HG03342 (cell line): ENCODE measurements around the gene KCNQ1.

Experiments used
- ATAC-seq: cut with Tn5 transposase; IDR thresholded peaks from one replicate; pipeline ENCODE4 v1.9.1; 2021; ENCODE audit warnings: mild to moderate bottlenecking, moderate library complexity; ENCODE audit not compliant: unreplicated experiment

Gene KCNQ1

DNA sequence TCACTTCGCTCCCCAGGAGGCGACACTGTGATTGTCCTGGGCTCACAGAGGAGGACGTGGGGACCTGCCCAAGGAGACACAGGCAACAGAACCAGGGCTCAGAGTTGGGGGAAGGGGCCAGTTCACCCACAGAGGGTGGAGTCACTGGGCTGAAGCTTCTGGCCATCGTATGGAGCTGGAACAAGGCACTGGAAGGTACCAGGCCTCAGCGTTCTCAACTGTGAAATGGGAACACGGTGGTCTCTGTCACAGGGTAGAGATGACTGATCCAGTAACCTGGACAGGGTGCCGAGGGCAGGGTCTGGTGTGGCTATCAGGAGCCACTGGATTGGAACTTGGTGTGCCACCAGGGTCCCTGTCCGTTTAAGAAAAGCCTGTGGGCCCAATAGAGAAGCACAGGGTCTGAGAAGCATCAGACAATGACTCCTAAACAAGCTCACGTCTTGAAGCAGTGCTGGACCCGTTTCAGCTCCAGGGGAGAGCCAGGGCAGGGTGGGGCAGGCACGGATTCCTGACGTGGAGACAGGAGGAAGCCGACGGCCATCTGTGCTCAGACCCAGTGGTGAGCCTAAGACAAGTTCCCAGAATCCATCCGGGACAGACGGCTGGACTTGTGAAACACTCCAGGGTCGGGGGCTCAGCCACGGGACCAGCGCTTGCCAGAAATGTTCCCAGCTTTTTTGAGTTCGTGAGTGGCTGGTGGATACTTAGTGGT lies 280.0 kb downstream of the KCNQ1 start:
- ATAC-seq, result no peak

DNA sequence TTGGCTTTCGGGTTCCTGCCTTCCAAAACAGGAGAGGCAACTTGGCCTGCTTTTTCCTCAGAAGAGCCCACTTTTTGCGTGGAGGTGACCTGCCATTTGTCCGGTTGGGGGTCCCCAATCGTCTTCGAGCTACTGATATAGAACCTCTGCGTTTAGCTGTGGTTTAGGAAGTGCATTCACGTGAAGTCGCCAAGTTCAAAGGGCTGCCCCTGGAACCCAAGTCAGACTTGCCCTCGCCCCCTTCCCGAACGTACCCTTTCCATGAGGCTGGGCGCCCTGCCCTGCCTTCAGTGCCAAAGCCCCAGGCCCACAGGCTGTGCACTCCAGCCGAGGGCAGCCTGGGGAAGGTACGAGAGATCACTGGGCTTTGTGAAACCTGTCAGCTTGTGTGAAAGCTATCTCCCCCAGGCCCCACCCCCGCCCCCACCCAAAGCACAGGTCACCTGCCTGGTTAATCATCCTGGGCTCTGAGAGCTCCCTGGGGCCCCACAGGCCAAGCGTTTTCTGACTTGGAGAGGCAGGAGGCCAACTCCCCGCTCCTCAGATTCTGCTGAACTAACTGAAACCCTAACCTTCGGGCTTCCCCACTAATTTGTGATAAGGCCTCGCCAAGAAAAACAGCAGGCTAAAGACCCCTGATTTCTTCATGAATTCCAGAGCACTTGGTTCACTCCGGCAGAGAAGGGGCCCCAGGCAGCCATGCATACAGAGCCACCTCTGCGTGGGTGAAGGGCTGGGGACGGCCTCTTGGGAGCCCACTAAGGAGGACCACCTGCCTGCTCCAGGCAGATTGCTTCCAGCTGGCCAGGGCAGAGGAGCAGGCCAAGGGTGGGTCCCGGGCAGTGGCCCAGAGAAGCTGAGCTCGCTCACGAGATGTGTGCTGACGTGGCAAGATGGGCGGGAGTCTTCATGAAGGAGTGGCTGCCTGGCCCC lies 280.8 kb downstream of the KCNQ1 start:
- ATAC-seq, result no peak

- no peak for ATAC-seq
Measured at GRCh38 chr11:2726964-2727363, 282.2 kb downstream of the KCNQ1 start.

DNA sequence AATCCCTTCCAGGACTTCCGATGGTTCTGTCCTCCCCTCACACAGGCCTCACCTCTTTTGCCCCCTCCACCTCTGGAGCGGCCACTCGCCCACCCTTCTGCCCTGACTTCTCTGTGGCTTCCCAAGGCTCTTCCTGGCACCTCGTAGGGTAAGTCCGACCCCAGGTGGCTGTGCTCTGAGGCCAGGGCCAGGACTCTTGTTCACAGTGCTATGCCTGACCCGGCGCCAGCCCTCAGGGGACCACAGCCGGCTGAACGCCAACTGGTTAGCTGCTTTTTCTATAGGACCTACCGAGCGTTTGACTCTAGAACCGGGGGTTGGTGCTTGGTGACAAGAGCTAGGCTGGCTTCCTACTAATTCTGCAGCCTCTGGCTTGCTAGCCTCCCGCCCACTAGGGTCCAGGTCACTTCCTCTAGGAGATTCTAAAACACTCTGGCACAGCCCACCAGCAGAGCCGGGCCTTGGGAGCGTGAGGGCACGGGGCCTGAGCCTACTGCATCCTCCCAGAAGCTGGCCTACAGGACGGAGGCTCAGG lies 283.4 kb downstream of the KCNQ1 start:
- no peak for ATAC-seq

GRCh38 chr11:2728663-2729332 lies 284.0 kb downstream of the KCNQ1 start:
- no peak for ATAC-seq

GRCh38 chr11:2729841-2730240 lies 285.0 kb downstream of the KCNQ1 start:
- ATAC-seq, result no peak

DNA sequence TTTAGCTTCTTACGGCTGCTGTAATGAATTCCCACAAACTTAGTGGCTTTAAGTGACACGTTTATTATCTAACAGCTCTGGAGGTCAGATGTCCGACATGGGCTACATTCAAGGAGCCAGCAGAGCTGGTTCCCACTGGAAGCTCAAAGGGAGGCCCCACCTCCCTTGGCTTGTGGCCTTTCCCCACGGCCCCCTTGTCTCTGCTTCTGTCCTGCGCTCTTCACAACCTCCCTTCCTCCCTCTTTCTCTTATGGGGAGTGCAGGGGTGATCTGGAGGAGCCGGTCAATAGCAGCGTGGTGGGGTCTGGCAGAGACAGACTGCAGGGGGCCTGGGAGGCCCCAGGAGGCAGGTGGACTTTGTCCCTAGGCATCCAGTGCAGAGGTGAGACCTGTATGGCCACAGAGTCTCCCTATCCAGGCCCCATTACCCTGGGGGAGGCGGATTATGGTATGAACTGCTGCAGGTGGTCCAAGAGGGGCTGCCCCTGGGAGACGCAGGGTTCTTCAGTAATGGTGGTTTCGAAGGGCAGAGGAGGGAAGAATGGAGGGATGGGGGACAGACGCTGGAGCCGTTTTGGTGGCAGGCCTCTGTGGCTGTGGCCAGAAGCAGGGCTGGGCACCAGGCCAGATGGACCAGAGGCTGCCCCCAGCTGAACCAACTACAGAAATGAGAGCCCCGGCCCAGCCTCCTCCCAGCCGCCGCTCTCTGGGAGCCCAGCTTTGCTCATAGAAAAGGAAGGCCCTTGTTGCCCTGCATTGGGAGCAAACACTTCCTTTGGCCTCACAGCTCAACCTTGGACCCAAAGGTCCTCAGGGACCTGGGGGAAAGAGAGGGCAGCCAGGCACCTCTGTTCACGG lies 285.7 kb downstream of the KCNQ1 start:
- no peak for ATAC-seq

DNA sequence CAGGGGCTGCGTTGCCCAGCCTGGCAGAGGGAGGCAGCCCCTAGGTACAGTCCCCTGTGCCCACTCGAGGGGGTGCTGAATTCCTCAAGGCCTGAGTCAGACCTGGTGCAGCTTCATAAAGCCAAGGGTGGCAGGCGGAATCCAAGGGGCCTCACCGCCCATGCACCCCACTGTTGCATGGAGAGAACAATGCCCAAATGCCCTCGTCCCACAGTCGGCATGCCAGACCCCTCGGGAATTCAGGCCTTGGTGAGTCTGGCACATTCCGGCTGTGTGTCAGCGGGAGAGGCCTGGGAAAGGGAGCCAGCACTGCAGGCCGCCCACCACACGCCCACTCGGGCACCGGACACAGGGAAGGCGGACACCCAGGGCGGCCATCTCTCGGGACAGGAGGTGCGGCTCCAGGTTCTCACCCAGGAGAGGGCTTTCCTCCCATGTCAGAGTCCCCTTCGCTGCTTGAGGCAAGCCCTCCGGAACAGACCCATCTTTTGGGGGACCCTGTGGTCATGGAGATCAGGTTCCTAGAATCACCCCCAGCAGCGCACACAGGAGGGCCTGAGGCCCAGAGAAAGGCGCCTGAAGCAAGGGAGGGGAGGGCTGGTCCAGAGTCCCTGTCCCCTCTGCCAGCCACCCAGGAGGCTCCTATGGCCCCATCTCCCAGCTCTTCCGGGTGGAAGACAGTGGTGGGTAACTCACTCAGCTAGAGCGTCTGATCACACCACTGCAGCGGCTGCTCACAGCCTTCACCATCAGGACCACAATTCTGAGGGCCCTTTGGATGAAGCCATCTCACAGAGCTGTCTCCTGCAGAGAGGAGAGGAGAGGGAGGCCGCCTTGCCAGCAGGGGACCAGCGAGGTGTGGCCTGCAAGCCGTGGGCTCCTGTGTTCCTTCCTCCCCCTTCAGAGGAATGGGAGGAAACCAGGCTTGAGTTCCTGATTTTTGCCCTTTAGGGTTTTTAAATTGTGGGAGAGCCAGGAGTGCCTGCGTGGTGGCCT lies 286.6 kb downstream of the KCNQ1 start:
- no peak for ATAC-seq

GRCh38 chr11:2732261-2732939 lies 287.6 kb downstream of the KCNQ1 start:
- ATAC-seq, result no peak

- no peak for ATAC-seq
Measured at GRCh38 chr11:2732940-2733628, 288.3 kb downstream of the KCNQ1 start.

- no peak for ATAC-seq
Measured at GRCh38 chr11:2734181-2735052, 289.6 kb downstream of the KCNQ1 start.

DNA sequence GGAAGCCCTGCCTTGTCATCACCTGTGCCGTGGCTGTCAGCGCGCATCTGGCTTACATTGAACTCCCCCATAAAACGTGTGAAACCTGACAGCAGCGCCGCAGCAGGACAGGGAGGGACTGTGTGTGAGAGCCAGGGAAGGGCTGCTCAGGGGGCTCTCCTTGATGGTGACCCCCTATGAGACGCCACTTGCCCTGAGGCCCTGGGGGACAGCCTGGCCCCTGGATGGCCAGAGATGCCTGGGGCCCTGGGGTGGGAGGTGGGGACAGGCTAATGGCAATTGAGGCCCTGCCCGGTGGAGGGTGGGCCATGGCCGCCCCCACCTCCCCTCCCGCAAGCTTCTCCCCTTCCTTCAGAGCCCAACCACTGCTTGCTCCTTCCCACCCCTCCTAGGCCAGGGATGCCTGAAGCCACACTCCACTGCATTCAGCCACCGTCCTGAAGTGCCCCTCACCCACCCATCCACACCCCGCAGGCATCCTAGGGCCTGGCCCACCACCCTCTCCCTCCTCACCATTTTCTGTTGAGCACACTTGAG lies 290.3 kb downstream of the KCNQ1 start:
- ATAC-seq, result no peak

DNA sequence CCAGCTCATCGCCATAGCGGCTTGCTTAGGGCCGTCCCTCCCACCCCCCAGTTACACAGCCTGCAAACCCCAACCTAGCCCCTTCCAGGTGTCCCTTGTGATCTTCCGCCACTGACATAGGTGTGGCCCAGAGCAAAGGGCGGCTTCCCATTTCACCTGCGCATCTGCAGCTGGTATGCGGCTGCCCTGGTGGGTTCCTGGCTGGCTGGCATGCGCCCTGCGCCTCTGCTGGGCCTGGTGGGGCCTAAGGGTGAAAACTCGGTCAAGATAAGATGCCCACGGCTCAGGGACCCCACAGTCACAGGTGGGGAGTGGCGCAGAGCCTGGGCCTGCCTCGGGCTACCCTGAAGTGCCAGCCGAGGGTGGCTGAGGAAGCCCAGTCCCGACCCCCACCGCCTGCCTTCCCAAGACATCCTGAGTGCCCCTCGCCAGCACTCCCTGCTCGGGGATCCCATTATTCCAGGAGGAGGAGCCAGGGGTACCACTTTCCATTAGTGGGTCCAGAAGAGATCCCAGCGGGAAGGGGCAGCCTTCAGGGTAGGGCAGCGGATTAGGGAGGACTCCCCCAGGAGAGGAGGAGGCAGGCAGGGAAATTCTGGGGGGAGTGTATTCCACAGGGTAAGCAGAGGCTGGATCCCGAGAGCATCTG lies 291.9 kb downstream of the KCNQ1 start:
- ATAC-seq, result no peak

GRCh38 chr11:2737226-2737590 lies 292.4 kb downstream of the KCNQ1 start:
- ATAC-seq, result no peak

GRCh38 chr11:2737866-2738265 lies 293.1 kb downstream of the KCNQ1 start:
- no peak for ATAC-seq
